ENCODE data around the gene CTNND2.
"Not testable (repeated sequence)": the region's sequence is repeated elsewhere in the genome, so short reads cannot be mapped to it uniquely, and the experiment has no call there.

The CTNND2 gene

DNA sequence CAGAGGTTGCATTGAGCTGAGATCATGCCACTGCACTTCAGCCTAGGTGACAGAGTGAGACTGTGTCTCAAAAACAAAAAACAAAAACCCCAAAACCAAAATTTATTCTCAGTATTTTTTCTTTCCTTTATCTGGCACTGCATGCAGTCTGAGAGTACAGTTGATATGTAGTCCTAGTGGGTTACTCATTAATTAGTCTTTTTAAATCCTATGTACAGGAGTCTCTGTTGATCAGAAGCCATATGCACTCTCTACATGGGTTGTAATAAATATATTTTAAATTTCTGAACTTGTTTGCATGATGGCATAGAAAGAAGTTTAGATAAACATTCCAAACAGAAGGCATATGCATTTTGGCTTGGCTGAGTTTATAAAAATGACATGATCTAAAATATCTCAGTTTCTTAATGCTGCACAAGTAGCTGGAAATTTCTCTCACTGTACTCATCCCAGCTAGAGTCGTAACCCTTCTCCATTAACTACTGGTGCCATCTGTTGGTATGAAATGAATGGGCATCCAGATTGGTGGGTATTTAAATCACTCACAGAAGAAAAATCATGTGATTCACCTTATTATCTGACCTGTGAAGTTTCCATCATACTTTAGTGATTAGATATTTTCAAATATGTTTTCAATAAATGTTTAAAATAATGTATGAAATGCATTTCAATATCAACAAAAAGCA, 284.8 kb downstream of the CTNND2 start:
- H3K27ac ChIP-seq = no peak overlapping the region
- TF ChIP-seq ZFX (IDR thresholded peaks at IDR 0.05) = no peak
- TF ChIP-seq, protein P1, sequence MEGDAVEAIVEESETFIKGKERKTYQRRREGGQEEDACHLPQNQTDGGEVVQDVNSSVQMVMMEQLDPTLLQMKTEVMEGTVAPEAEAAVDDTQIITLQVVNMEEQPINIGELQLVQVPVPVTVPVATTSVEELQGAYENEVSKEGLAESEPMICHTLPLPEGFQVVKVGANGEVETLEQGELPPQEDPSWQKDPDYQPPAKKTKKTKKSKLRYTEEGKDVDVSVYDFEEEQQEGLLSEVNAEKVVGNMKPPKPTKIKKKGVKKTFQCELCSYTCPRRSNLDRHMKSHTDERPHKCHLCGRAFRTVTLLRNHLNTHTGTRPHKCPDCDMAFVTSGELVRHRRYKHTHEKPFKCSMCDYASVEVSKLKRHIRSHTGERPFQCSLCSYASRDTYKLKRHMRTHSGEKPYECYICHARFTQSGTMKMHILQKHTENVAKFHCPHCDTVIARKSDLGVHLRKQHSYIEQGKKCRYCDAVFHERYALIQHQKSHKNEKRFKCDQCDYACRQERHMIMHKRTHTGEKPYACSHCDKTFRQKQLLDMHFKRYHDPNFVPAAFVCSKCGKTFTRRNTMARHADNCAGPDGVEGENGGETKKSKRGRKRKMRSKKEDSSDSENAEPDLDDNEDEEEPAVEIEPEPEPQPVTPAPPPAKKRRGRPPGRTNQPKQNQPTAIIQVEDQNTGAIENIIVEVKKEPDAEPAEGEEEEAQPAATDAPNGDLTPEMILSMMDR (conservative IDR thresholded peaks at IDR 0.05) = peak; percentile 57

DNA sequence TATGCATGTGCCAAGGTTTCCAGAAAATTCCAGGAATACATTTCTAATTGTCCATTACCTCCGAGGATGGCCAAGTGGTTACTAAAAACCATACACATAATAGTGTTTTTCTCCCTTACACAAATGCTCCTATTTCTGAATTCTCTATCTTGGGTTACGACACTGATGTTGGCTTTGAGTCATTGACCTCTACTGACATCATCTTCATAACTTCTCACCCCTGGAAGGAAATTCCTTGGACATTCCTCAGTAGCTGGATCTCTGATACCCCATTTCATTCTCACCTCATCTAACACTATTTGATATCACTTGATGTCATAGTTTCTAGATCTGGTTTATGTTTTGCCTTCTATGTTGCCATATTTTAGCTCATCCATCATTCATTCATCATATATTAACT, 287.2 kb downstream of the CTNND2 start:
- H3K27ac ChIP-seq = no peak overlapping the region
- TF ChIP-seq ZFX (IDR thresholded peaks at IDR 0.05) = no peak
- TF ChIP-seq, protein P1 (conservative IDR thresholded peaks at IDR 0.05) = no peak

DNA sequence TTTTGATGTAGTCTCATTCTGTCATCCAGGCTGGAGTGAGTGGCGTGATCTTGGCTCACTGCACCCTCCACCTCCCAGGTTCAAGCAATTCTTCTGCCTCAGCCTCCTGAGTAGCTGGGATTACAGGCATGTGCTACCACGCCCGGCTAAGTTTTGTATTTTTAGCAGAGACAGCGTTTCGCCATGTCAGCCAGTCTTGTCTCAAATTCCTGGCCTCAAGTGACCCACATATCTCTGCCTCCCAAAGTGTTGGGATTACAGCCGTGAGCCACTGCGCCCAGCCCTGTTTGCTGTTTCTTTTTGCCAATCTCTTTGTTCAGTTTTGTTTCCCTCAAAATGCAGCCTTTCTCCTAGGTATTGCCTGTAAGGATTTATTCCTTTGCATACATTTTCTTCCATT, 287.6 kb downstream of the CTNND2 start:
- not testable (repeated sequence) for H3K27ac ChIP-seq

DNA sequence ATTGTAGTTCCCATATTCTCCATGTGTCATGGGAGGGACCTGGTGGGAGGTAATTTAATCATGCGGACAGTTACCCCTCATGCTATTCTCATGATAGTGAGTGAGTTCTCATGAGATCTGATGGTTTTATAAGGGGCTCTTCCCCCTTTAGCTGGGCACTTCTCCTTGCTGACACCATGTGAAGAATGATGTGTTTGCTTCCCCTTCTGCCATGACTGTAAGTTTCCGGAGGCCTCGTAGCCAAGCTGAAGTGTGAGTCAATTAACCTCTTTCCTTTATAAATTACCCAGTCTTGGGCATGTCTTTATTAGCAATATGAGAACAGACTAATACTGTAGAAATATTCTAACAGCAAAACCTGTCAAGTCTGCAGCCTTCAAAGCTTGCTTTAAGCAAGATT, 293.2 kb downstream of the CTNND2 start:
- TF ChIP-seq, protein P1 (conservative IDR thresholded peaks at IDR 0.05) = no peak
- TF ChIP-seq ZFX (IDR thresholded peaks at IDR 0.05) = no peak
- H3K27ac ChIP-seq = no peak overlapping the region

DNA sequence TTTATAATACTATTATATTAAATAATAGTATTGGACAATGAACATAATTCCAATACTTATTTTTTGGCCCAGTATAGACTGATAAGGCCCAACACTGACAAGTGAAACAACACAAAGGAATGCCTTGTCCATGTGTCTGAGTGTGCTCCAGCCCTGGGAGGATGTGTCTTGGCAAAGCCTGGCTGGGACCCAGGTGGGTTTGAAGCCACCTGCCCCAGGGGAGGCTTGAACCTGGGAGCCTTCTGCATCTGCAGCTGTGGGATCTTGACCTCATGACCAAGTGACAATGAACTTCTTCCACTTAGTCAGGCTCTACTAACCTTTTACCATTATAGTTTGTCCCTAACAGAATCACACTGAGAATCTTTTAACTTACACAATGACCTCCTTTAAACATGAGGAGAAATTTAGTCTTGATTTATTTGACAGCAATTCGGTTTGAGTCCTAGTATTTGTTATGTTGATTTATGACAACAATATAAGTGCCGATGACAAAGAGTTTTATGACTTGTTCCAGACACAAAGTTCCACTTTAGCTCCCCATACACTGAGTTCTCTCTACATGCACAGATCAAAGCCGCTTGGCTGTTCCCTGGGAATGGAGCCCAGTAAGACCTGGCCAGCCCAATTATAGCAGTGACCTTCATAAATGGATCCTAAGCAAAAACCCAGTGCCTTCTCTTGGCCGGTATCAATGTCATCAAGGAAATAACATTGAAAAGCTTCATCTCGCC, 294.5 kb downstream of the CTNND2 start:
- TF ChIP-seq ZFX (IDR thresholded peaks at IDR 0.05) = no peak
- H3K27ac ChIP-seq = no peak overlapping the region

DNA sequence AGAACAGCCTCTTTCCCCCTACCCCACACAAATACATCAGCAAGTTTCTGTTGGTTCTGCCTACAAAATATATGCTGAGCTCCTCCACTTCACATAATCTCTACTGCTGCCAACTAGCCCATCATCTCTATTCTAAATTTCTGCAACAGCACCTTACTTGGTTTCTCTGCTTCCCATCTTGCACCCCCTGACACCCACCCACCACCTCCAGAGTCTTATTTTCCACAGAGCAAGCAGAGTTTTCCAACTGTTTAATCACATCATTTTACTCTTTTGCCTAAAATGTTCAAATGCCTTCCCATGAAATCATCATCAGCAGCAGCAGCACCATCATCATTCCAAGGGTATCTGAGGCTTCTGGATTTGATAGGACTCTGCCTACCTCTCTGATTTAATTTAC, 295.7 kb downstream of the CTNND2 start:
- H3K27ac ChIP-seq = no peak overlapping the region
- TF ChIP-seq, protein P1 (conservative IDR thresholded peaks at IDR 0.05) = no peak
- TF ChIP-seq ZFX (IDR thresholded peaks at IDR 0.05) = no peak

DNA sequence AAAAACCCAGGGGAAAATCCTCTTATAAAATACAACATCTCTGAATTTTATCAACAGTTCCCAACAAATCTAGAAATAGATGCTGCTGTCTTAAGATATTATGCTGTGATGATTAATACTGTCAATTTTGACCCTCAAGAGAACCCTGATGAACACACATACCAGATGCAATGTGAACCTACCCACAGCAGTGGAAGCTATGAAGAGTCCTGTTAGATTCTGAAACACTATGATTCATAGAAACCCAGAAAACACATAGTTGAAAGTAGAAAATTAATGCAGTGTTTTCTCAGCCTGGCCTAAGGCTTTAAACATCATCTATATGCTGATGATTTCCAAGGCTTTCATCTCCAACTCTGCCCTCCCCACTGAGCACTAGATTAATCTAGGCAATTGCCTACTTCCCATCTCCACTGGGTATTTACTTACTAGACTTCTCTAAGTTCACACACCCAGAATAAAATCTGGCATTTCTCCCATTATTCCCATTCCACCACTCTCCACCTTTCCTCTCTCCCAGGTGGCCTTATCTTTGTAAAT, 296.2 kb downstream of the CTNND2 start:
- no peak overlapping the region for H3K27ac ChIP-seq
- TF ChIP-seq, protein P1 (conservative IDR thresholded peaks at IDR 0.05) = no peak

DNA sequence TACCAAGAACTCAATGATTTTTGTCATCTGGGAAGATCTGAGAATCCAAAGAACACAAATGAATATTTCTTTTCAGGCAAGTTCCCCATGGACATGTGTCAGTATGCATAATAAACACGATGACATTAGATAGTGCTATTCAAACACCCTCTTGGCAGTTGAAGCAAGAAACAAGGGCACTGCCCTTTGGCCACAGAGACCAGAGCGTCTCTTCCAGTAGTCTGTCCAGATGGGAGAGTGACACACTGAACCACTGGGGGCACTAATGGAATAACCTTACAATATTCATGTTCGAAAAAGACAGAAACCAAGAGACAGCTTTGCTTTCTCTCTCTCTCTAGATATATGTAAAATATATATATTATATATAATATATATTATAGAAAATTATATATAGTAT, 301.9 kb downstream of the CTNND2 start:
- TF ChIP-seq, protein P1 (conservative IDR thresholded peaks at IDR 0.05) = peak; percentile 31
- no peak for TF ChIP-seq ZFX (IDR thresholded peaks at IDR 0.05)
- H3K27ac ChIP-seq = no peak overlapping the region

Measured in C4-2B (cell line).